ENCODE measurements around the gene LCN6. TPM values are rescaled to one million over a fixed set of nuclear protein-coding genes. Genes with fewer than 3 reads are reported as not detected.

Gene LCN6
- total and polyA plus RNA-seq, 10 of the 15 experiments (the other 5 are each of a cell fraction or from before 2014, with no cell fraction given) = not detected

- ChIA-PET CTCF (no interaction called here), POLR2A (no interaction called here), SMC1A (ENCODE audit: uncharacterized antibody, unreplicated experiment) (no interaction called here), RAD21 (ENCODE audit: unreplicated experiment) (interaction anchor here (0.7 kb wide), 1 partner anchor 227 kb away, joined by 3 read pairs; no protein-coding TSS in a partner anchor)
- no peak for FAIRE-seq
- WGBS (ENCODE audit: insufficient coverage, insufficient replicate concordance, low lambda C conversion rate, missing lambda C conversion rate) = 56% methylated on average over 21 of the region's 21 CpGs
- in situ Hi-C loops (cut with MboI) = no loop called here
- no peaks in the 10 kb centered on the region for H3K79me2 ChIP-seq (ENCODE audit: control insufficient read depth, insufficient read depth, low read length)
- no peak overlapping the region for H3K4me2 ChIP-seq (ENCODE audit: control insufficient read depth, insufficient read depth)
- DNase-seq (ENCODE audit: low read depth, low spot score) = no peak
- H3K27ac ChIP-seq (ENCODE audit: control insufficient read depth, insufficient read depth) = no peak overlapping the region
- no peaks in the 10 kb centered on the region for H3K9me3 ChIP-seq (replicated peaks; ENCODE audit: control insufficient read depth, insufficient read depth, low read length)
- TF ChIP-seq IRF4 (IDR thresholded peaks at IDR 0.05; ENCODE audit: low read depth, low read length) = no peak
- no peak for TF ChIP-seq ATF2 (IDR thresholded peaks at IDR 0.05; ENCODE audit: low read length)
- no peak for TF ChIP-seq MLLT1 (IDR thresholded peaks at IDR 0.05)
- TF ChIP-seq CTCF (IDR thresholded peaks at IDR 0.05 in 2 of 3, conservative IDR thresholded peaks at IDR 0.05 in 1 of 3; ENCODE audit: control insufficient read depth in 2 of 3, extremely low read depth in 1 of 3, insufficient read depth in 1 of 3, low read depth in 3 of 3, low read length in 3 of 3) = no peak
- no peak for TF ChIP-seq NRF1 (conservative IDR thresholded peaks at IDR 0.05; ENCODE audit: low read depth, low read length)
- no peak for TF ChIP-seq IRF5 (IDR thresholded peaks at IDR 0.05; ENCODE audit: borderline replicate concordance)
- TF ChIP-seq MAX (IDR thresholded peaks at IDR 0.05; ENCODE audit: low read depth, low read length) = no peak
- no peak for TF ChIP-seq CHD1 (IDR thresholded peaks at IDR 0.05; ENCODE audit: low read depth, low read length)
- H4K20me1 ChIP-seq (ENCODE audit: control insufficient read depth, insufficient read depth) = no peaks in the 10 kb centered on the region
- no peak overlapping the region for H3K4me3 ChIP-seq
- peaks cover under 1% of the 10 kb centered on the region; the same call in 1 of the 2 replicates for H3K4me1 ChIP-seq (ENCODE audit: control insufficient read depth, insufficient read depth, low read length)
- no peak for ATAC-seq
- no peak overlapping the region for H3K9ac ChIP-seq (ENCODE audit: control insufficient read depth, insufficient read depth, low read length)
- intact Hi-C loops (cut with micrococcal nuclease; ENCODE audit: unreplicated experiment) = no loop called here
- no peaks in the 10 kb centered on the region for H3K36me3 ChIP-seq (ENCODE audit: control insufficient read depth in 2 of 2, insufficient read depth in 2 of 2, low read length in 1 of 2)
- H3K27me3 ChIP-seq (replicated peaks in 1 of 2; ENCODE audit: control insufficient read depth in 2 of 2, insufficient read depth in 2 of 2, low read length in 1 of 2) = no peaks in the 10 kb centered on the region; a peak in 1 of 4 replicates
- no peak overlapping the region for H2AFZ ChIP-seq (ENCODE audit: control insufficient read depth, low read depth, low read length)
- BruUV-seq (replicated peaks) = no TSS peak
These were observed 12.4 kb downstream of the LCN6 start for GRCh38 chr9:136735812-136736480.
